WTC11 (cell line): ENCODE results near the gene LPAR2.

Experiments
- ATF6 ChIP-seq: sonication (generic); formaldehyde crosslinking; IDR thresholded peaks from 2 replicates; pipeline ENCODE4 v1.8.1; 2023; ENCODE audit warnings: mild to moderate bottlenecking, missing genetic modification reagents
- CBFB ChIP-seq: sonication (generic); formaldehyde crosslinking; IDR thresholded peaks from 2 replicates; pipeline ENCODE4 v1.8.1; 2022; ENCODE audit warnings: mild to moderate bottlenecking, low read depth, missing genetic modification reagents
- ELF4 ChIP-seq: sonication (generic); formaldehyde crosslinking; IDR thresholded peaks from 2 replicates; pipeline ENCODE4 v1.8.1; 2022; ENCODE audit warnings: low read depth, mild to moderate bottlenecking, moderate library complexity, missing genetic modification reagents
- KAT7 ChIP-seq: sonication (generic); formaldehyde crosslinking; IDR thresholded peaks from 2 replicates; pipeline ENCODE4 v1.8.1; 2023; ENCODE audit warnings: missing genetic modification reagents, mild to moderate bottlenecking, borderline replicate concordance
- MAX ChIP-seq: sonication (generic); formaldehyde crosslinking; IDR thresholded peaks from 2 replicates; pipeline ENCODE4 v1.8.0; 2022; ENCODE audit warnings: mild to moderate bottlenecking, missing genetic modification reagents
- NR2C2 ChIP-seq: sonication (generic); formaldehyde crosslinking; IDR thresholded peaks from 2 replicates; pipeline ENCODE4 v1.8.0; 2022; ENCODE audit warnings: mild to moderate bottlenecking, missing genetic modification reagents
- TP53 ChIP-seq: sonication (generic); formaldehyde crosslinking; IDR thresholded peaks from 2 replicates; pipeline ENCODE4 v1.8.1; 2023; ENCODE audit warnings: mild to moderate bottlenecking, missing genetic modification reagents
- ZNF281 ChIP-seq: sonication (generic); formaldehyde crosslinking; IDR thresholded peaks from 2 replicates; pipeline ENCODE4 v1.8.0; 2023; ENCODE audit warnings: mild to moderate bottlenecking, missing genetic modification reagents
- TF ChIP-seq, protein P1 (sequence below): fragments of 200-600 bp; IDR thresholded peaks from 2 replicates; pipeline ENCODE4 v1.8.0; 2022; ENCODE audit warnings: antibody characterized with exemption

DNA sequence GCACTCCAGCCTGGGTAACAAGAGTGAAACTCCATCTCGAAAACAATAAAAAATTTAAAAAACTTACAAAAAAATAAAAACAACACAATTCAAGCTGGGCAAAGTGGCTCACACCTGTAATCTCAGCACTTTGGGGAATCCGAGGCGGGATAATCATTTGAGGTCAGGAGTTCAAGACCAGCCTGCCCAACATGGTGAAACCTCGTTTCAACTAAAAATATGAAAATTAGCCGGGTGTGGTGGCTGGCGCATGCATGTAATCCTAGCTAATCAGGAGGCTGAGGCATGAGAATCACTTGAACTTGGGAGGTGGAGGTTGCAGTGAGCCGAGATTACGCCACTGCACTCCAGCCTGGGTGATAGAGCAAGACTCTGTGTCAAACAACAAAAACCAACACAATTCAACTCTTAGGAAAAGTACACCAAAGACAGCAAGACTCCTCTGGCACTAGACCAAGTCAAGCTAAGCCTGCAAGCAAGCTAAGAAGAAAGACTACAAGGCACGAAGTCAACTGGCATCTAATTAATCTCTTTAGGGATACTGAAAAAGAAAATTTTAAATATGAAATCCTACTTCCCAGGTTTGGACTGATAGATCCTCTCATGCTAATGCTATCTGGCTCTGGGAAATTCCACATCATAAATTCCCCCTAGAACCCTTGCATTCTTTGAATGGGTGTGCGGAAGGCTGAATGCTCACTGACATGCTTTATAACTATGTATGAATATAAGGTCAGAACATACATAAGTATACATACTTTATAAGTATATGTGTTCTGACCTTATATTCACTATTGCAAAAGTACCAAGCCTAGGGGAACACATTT is 17.4 kb downstream of the LPAR2 start:
- TF ChIP-seq ELF4 (no peak), MAX (CRISPR knock-in tag) (no peak), ZNF281 (no peak), NR2C2 (no peak), TP53 (CRISPR knock-in tag) (no peak), ATF6 (no peak), CBFB (CRISPR knock-in tag) (no peak), KAT7 (CRISPR knock-in tag) (no peak)
- TF ChIP-seq, protein P1, sequence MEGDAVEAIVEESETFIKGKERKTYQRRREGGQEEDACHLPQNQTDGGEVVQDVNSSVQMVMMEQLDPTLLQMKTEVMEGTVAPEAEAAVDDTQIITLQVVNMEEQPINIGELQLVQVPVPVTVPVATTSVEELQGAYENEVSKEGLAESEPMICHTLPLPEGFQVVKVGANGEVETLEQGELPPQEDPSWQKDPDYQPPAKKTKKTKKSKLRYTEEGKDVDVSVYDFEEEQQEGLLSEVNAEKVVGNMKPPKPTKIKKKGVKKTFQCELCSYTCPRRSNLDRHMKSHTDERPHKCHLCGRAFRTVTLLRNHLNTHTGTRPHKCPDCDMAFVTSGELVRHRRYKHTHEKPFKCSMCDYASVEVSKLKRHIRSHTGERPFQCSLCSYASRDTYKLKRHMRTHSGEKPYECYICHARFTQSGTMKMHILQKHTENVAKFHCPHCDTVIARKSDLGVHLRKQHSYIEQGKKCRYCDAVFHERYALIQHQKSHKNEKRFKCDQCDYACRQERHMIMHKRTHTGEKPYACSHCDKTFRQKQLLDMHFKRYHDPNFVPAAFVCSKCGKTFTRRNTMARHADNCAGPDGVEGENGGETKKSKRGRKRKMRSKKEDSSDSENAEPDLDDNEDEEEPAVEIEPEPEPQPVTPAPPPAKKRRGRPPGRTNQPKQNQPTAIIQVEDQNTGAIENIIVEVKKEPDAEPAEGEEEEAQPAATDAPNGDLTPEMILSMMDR, result no peak
